ENCODE results near the gene SELPLG.
"Not testable (repeated sequence)": the region's sequence is repeated elsewhere in the genome, so short reads cannot be mapped to it uniquely, and the experiment has no call there.

Gene SELPLG

GRCh38 chr12:108655812-108656175, 22.1 kb upstream of the SELPLG start:
- not testable (repeated sequence) for DNase-seq (ENCODE audit: low read depth)

DNA sequence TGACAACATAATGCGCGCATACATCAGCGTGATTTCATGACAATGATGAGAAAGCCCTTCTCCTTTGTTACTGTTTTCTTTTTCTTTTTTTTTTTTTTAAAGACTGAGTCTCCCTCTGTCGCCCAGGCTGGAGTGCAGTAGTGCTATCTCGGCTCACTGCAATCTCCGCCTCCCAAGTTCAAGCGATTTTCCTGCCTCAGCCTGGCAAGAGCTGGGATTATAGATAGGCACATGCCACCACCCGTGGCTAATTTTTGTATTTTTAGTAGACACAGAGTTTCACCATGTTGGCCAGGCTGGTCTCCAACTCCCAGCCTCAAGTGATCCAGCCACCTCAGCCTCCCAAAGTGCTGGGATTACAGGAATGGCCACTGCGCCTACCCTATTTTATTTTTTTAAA, 20.9 kb upstream of the SELPLG start:
- DNase-seq (ENCODE audit: low read depth) = not testable (repeated sequence)

DNA sequence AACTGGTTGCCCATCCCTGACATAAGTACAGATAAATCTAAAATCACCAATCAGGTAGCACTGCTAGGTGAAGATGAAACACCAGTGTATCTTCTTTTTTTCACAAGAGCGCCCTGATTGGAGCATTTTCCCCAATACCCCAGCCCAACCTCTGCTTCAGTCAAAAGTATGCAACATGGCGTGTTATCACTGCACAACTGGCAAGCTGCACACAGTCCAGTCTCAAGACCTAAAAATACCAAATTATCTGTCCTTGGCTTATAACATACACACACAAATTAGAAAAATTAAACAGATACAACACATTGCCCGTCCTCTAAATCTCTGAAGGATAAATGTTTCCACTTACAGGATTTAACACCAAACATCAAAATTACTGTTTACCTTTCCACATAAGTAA, 20.2 kb upstream of the SELPLG start:
- no peak for DNase-seq (ENCODE audit: low read depth)

GRCh38 chr12:108653082-108653516, 19.4 kb upstream of the SELPLG start:
- DNase-seq (ENCODE audit: low read depth) = no peak

- DNase-seq (ENCODE audit: low read depth) = no peak
Observed at GRCh38 chr12:108650083-108650482, 16.4 kb upstream of the SELPLG start.

- no peak for DNase-seq (ENCODE audit: low read depth)
Observed at GRCh38 chr12:108649669-108650068, 16.0 kb upstream of the SELPLG start.

- no peak for DNase-seq (ENCODE audit: low read depth)
Observed at GRCh38 chr12:108649126-108649525, 15.4 kb upstream of the SELPLG start.

- DNase-seq (ENCODE audit: low read depth) = no peak
Observed at GRCh38 chr12:108648371-108648770, 14.7 kb upstream of the SELPLG start.

DNA sequence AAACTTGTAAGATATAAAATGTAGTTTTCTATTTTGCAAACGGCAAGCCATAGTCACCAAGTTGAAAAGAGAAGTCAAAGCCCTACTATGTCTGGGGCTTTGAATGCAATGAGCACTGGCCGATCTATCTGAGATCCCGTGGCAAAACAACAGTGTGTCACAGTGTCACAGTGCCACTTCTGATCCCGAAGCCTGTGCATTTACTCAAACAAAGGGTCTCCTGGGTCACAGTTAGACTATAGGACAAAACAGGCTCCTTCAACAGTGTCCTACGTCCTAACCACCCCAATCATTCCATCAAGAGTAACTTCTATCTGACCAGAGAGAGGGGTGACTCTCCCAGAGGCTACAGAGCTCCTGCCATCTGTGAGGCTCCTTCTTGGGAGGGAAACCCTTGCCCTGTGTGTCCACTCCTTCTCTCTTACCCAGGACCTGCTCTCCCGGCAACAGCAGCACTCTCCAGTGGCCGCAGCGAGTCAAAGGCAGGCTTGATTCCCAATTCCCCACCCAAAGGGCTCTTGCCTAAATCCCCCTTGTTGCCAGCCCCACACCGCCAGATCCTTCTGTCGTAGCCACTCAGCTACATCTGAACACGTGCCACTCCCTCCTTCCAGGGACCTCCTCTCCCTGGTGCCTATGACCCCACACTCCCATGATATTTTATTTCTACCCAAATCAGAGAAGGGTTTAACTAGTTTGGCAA, 14.0 kb upstream of the SELPLG start:
- DNase-seq (ENCODE audit: low read depth) = no peak

DNA sequence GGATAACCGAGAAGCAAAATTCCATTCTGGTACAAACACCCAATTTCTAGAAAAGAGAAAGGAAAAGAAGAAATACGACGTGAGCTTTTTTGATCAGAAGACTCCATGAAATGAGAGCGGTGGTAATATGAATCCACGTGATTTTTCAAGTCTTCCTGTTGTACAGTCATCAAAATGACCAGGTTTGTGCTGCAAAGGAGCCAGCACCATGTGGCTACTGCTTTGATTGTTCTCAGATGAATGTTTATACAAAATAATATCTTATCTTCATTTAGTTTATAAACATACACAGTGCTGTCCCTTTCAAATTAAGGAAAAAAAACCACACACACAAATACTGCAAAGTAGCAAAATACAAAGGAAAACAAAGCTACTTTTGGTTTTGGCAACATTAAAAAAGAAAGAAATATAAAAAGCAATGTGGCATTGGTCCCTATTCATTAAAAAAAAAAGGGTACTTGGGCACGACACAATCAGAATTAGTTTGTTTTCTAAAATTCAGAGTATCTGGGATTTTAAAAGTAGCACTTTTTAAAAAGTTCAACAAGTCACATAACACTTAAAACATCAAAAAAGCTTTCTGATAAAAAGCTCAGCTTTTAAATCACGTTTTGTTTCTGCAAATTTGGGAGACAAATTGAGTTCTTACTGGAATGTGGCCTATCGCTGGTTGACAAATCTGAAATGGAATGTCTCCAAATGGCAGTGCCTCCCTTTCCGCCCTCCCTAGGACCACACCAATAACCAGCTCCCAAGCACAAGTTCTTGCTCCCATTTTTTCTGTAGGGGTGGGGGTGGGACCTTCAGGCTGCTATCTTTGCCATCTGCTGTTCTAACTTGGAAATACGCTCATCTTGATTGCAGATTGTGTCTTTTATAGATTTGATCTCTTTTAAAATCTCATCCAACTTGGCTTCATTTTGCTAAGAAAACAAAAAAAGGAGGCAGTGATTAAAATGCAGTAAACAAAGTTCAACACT, 13.2 kb upstream of the SELPLG start:
- no peak for DNase-seq (ENCODE audit: low read depth)

DNA sequence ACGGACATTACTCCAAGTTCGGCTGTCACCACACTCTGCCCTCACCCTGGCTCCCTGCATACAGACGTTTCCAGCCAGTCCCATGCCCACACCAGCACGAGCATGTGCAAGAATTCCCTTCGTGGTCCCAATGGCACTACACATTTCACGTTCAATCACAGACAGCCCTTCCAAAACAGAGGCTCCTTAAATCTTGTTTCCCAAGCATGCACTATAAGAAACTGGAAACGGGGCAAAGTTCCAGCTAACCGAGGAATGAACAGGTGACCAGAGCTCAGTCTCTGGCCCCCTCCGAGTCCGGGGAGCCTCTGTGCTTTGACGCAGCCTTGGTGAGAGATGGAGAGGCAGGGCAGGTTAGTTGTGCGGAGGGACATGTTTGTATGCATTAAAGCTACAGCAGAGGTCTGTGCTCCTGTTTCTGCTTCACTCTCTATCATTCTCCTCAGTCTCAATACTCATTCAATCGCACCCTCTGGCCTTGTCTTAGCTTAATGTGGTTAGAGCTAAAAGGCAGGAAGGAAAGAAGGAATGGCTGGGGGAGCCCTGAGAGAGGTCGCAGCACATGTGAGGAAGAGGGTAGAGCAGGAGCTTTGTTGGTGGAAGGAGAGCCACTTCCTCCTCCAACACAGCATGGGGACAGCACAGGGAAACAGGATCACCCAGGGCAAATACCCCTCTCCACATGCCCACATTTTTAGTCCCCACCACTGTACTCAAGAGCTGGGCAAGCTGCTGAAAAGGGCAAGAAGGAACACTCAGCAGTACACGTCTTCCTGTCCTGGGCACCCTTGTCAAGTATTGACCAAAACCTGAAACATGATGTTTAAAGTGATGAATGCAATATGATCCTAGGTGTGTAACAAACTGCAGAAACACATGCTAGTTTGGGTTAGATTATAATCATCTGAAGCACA, 12.2 kb upstream of the SELPLG start:
- no peak for DNase-seq (ENCODE audit: low read depth)

GRCh38 chr12:108644811-108645120, 11.1 kb upstream of the SELPLG start:
- DNase-seq (ENCODE audit: low read depth) = no peak

DNA sequence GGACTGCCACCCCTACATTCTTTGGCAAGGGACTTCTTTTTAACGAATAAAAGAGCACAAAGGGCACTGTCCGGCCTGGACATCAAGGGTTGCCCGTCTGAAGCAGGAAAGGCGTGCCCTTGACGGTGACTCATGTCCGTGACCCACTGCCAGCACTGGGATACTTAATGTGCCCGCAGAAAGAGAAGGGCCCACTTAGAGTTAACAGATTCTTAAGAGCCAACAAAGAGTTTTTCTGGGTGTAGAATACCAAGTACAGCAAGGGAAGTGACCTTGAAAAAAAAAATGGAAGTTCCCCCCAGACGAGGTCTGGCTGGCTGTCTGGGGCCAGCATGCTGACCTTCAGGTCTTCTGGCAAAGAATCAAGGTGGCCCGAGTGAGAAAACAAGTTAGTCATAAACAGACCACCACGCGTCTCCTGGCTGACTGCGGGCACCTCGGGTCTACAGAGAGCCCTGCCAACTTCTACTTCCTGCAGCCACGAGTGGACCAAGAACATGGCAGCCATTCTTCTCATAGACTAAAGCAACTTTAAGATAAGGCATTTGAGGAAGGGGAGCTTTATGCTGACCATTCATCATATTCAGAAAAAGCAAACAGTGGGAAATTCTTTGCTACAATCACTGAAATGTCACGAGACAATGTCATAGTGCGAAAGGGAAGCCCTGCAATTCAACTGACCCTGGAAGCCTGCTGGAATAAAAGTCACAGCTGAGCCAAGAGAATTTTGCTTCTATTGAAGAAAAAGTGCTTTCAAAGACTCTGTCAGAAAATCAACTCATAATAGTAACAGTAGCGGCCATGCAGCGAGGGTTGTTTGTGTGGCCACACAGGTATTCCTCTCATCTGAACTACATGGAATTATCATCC, 10.5 kb upstream of the SELPLG start:
- DNase-seq (ENCODE audit: low read depth) = no peak

DNA sequence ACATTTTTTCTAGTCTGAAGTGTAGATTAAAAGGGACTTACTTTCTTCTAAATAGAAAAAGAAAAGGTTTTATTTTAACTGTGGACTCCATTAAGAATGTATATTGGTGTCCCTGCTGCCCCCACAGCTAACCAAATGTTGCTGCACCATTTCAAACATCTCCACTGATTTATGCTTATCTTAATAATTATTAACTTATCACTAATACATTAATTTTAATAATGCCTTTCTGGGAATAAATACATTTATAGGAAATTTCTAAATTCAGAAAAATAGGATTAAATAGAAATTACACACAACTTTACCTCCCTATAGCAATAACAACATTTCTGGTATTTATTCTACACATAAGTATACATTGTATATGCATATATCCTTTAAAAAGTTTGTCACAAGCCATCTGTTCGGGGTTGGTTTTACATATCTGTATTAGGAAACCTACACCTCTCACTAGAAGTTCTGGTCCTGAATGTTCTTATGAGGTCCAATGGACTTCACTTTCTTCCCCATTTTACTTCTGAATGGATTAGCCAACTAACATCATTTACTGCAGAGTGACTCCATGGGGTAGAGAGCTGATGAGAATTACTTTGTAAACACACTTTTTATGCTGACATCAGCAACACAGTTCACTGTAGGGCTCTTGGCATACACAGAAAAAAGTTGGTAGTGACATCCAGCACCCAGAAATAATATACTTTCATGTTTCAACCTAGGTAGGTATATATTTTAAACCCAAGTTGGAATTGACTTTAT, 9.4 kb upstream of the SELPLG start:
- no peak for DNase-seq (ENCODE audit: low read depth)

DNA sequence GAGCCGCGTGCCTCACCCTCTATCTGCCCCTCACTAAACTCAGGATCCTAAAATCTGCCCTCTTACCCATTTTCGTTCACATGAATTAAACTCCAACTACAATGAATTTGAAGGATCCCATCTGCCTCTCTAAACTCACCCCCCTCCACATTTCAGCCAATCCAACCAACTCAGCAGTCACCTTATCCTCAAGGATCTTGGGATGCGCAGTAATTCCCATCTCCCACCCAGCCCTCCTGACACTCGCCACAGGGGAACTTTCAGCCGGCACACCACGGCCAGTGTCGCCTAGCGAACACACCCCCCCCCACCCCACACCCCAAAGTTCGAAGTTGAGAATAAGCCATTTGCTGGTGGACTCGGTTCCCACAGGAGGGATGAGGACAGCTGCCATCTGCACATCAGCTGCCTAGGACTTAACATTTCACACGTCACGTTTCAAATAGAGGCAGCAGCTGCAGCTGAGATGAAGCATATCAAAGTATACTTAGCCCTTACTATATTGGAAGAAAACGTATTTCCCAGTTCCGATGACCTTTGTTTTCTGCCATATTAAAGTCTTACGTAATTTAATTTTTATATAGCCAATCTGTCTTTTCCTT, 8.7 kb upstream of the SELPLG start:
- no peak for DNase-seq (ENCODE audit: low read depth)

DNA sequence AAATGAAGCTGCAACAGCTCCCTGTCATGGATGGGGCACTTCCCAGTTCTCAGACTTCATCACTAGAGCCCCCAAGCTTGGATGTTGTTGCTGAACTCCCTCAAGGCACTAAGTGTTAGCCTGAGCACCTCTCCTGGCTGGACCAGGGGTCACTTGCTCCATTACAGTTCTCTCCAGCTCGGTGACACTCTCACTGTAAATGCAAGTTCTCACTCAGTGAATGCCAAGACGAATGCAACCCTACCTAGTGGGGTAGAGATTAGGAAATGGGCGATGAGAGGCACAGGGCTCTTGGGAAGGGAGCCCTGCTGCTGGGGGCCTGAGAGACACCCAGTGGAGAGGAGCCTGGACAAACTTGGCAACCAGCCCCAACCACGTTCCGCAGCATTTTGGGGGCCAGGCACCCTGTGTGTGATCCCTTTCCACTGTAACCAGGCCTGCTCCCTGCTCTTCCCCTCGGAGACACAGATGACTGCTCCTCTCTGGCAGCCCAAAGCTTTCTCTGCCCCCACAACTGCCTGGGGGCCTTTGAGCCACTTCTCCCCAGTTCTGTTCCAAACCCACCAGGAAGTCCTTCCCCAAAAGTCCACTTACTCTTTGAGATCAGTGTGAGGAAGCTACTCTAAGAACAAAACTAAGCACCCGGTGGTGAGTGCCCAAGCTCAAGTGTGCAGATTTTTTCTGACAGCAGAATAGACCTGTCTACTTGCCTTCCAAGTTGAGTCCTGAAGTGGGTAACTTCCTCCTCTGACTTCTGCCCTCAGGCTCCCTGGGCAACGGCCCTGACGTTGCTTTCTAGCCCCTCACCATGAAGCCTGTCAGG, 8.0 kb upstream of the SELPLG start:
- DNase-seq (ENCODE audit: low read depth) = no peak

- DNase-seq (ENCODE audit: low read depth) = no peak
Observed at GRCh38 chr12:108640802-108641445, 7.2 kb upstream of the SELPLG start.

DNA sequence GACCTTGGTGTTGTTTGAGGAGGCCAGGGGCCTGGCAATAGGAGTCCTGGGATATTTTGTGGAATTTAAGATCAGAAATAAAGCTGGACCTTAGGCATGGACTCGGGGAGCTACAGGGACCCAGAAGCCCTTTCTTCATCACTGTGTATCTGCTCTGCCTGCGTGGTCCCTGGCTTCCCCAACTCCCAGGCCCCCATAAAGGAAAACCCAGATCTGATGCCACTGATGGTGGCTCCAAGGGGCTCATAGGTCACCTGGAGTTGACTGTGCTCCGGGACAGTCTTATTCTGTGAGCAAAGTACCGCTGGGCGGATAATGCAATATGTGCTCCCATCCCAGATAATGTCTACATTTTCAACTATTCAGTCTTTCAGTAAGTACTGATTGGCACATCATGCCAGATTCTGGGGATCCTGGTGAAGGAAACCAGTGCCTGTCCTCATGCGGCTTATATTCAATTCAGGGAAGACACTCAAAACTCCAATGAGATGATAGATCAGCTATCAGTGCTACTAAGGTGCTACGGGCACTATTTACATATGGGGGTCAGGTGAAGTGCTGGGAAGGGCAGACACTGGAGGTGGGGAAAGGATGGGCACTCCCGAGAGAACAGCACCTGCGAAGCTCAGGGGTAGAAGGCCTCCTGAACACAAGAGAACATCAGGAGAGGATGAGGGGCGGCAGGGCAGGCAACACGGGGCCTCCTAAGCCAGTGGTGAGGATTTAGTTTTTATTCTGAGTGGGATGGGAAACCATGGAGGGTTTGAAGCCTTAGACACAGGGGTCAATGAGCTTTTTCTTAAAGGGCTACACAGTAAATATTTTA, 5.5 kb upstream of the SELPLG start:
- no peak for DNase-seq (ENCODE audit: low read depth)

Measured in stimulated activated CD4-positive, alpha-beta T cell treated with anti-CD3 and anti-CD28 coated beads, Interleukin-2, amount 100 ng/mL, for 4 hours (primary cell).